PC-3 (cell line): Measurements from ENCODE around the gene FAM107B. TPM values are rescaled to one million over a fixed set of nuclear protein-coding genes. Genes with fewer than 3 reads are reported as not detected.
"Not testable (repeated sequence)": the region's sequence is repeated elsewhere in the genome, so short reads cannot be mapped to it uniquely, and the experiment has no call there.

Experiments
- ATAC-seq: fragments of 200-7000 bp; cut with Tn5 transposase; 2 replicates; pipeline ENCODE4 v1.9.1; 2020; ENCODE audit warnings: mild to moderate bottlenecking, moderate library complexity
- BruUV-seq: library from RNA; stranded (reverse); fragments of 400-500 nt; replicated peaks from 2 replicates; lab custom pipeline; 2021; lab: Mats Ljungman, UMichigan
- CTCF ChIA-PET: fragments of 300-600 bp; sonication (Branson Sonifier 250); formaldehyde crosslinking; loops from one replicate; lab custom pipeline; 2022; ENCODE audit warnings: antibody characterized with exemption; lab: Charles Lee
- POLR2A ChIA-PET: fragments of 300-600 bp; sonication (Branson Sonifier 250); formaldehyde crosslinking; loops from one replicate; lab custom pipeline; 2022; ENCODE audit warnings: antibody characterized with exemption; ENCODE audit not compliant: unreplicated experiment; lab: Charles Lee
- DNase-seq: peaks from one replicate; pipeline ENCODE4 v3.0.0-alpha.2; 2015
- H2AFZ ChIP-seq: fragments of 300-600 bp; sonication (generic); 2 replicates; pipeline ENCODE4 v1.6.0; 2016; ENCODE audit warnings: antibody characterized with exemption, low read length
- H3F3A ChIP-seq: fragments of 300-600 bp; sonication (generic); one replicate; pipeline ENCODE4 v1.6.0; 2017; ENCODE audit warnings: antibody characterized with exemption, low read length, control low read depth, mild to moderate bottlenecking; ENCODE audit not compliant: unreplicated experiment
- H3K27ac ChIP-seq: fragments of 300-600 bp; sonication (generic); 2 replicates; pipeline ENCODE4 v1.5.1; 2016; ENCODE audit warnings: mild to moderate bottlenecking, low read length
- H3K27me3 ChIP-seq: fragments of 300-600 bp; sonication (generic); 2 replicates; pipeline ENCODE4 v1.6.1; 2016; ENCODE audit warnings: low read length, mixed read lengths
- H3K36me3 ChIP-seq: fragments of 300-600 bp; sonication (generic); 2 replicates; pipeline ENCODE4 v1.6.1; 2016; ENCODE audit warnings: low read depth, mixed run types, low read length, mixed read lengths
- H3K4me1 ChIP-seq: fragments of 300-600 bp; sonication (generic); 2 replicates; pipeline ENCODE4 v1.5.1; 2016; ENCODE audit warnings: low read length; ENCODE audit not compliant: insufficient read depth
- H3K4me2 ChIP-seq: fragments of 300-600 bp; sonication (generic); 2 replicates; pipeline ENCODE4 v1.6.0; 2016; ENCODE audit warnings: low read length
- H3K4me3 ChIP-seq: fragments of 300-600 bp; sonication (generic); 2 replicates; pipeline ENCODE4 v1.5.1; 2016; ENCODE audit warnings: mild to moderate bottlenecking, low read length, mixed read lengths
- H3K79me2 ChIP-seq: fragments of 300-600 bp; sonication (generic); 2 replicates; pipeline ENCODE4 v1.6.1; 2017; ENCODE audit warnings: low read length, mixed read lengths
- H3K9ac ChIP-seq: fragments of 300-600 bp; sonication (generic); 2 replicates; pipeline ENCODE4 v1.6.0; 2016; ENCODE audit warnings: mild to moderate bottlenecking, low read length
- H3K9me2 ChIP-seq: fragments of 300-600 bp; sonication (generic); replicated peaks from 2 replicates; pipeline ENCODE4 v1.6.1; 2016; ENCODE audit warnings: mixed run types, low read length, mixed read lengths
- H3K9me3 ChIP-seq: fragments of 300-600 bp; sonication (generic); 2 replicates; pipeline ENCODE4 v1.6.1; 2016; ENCODE audit warnings: low read length, mixed read lengths
- H4K20me1 ChIP-seq: fragments of 300-600 bp; sonication (generic); 2 replicates; pipeline ENCODE4 v1.6.1; 2016; ENCODE audit warnings: low read length, mixed read lengths
- EZH2 ChIP-seq: fragments of 300-600 bp; sonication (generic); IDR thresholded peaks from one replicate; pipeline ENCODE4 v1.6.1; 2017; ENCODE audit warnings: antibody characterized with exemption, mild to moderate bottlenecking, low read length; ENCODE audit not compliant: unreplicated experiment
- EZH2phosphoT487 ChIP-seq: fragments of 300-600 bp; sonication (generic); IDR thresholded peaks from 2 replicates; pipeline ENCODE4 v1.6.1; 2018; ENCODE audit warnings: mild to moderate bottlenecking, antibody characterized with exemption, low read length, borderline replicate concordance
- intact Hi-C: fragments of 100-400 bp; cut with micrococcal nuclease; formaldehyde crosslinking; loops from 2 replicates; pipeline ENCODE4 v1.9.0; 2023
- total RNA-seq: library from RNA; depleted of rRNA; stranded (reverse); fragments of >200 nt; gene quantifications from 2 replicates; pipeline ENCODE4 v1.2.3, GENCODE V29; 2014
- TF ChIP-seq, protein P1 (sequence below): fragments of 300-600 bp; sonication (generic); conservative IDR thresholded peaks from 2 replicates; pipeline ENCODE4 v1.5.1; 2017; ENCODE audit warnings: antibody characterized with exemption, low read depth, mild to moderate bottlenecking, low read length

The FAM107B gene
- total RNA-seq, 1 experiment from 2014 or later: 36.6 TPM

GRCh38 chr10:14592566-14592965 lies 182.1 kb downstream of the FAM107B start:
- Histone ChIP-seq H3K27ac (peak overlapping the region; percentile 84), H3K27me3 (no peaks in the 10 kb centered on the region), H3K9me2 (no peaks in the 10 kb centered on the region), H3F3A (no peaks in the 10 kb centered on the region), H2AFZ (no peak overlapping the region), H4K20me1 (no peaks in the 10 kb centered on the region), H3K79me2 (peaks cover 76% of the 10 kb centered on the region), H3K9me3 (no peaks in the 10 kb centered on the region), H3K4me1 (peaks cover 45% of the 10 kb centered on the region), H3K4me3 (no peak overlapping the region), H3K4me2 (peak overlapping the region; percentile 27), H3K36me3 (peaks cover 17% of the 10 kb centered on the region), H3K9ac (peak overlapping the region; percentile 13; the same call in 1 of the 2 replicates)
- DNase-seq (no peak), ATAC-seq (no peak)
- BruUV-seq: TSS peak; percentile 43
- ChIA-PET POLR2A (no interaction called here), CTCF (no interaction called here)
- TF ChIP-seq, protein P1, sequence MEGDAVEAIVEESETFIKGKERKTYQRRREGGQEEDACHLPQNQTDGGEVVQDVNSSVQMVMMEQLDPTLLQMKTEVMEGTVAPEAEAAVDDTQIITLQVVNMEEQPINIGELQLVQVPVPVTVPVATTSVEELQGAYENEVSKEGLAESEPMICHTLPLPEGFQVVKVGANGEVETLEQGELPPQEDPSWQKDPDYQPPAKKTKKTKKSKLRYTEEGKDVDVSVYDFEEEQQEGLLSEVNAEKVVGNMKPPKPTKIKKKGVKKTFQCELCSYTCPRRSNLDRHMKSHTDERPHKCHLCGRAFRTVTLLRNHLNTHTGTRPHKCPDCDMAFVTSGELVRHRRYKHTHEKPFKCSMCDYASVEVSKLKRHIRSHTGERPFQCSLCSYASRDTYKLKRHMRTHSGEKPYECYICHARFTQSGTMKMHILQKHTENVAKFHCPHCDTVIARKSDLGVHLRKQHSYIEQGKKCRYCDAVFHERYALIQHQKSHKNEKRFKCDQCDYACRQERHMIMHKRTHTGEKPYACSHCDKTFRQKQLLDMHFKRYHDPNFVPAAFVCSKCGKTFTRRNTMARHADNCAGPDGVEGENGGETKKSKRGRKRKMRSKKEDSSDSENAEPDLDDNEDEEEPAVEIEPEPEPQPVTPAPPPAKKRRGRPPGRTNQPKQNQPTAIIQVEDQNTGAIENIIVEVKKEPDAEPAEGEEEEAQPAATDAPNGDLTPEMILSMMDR: no peak
- TF ChIP-seq EZH2: no peak
- no peak for TF ChIP-seq EZH2phosphoT487
- intact Hi-C loops: no loop called here

DNA sequence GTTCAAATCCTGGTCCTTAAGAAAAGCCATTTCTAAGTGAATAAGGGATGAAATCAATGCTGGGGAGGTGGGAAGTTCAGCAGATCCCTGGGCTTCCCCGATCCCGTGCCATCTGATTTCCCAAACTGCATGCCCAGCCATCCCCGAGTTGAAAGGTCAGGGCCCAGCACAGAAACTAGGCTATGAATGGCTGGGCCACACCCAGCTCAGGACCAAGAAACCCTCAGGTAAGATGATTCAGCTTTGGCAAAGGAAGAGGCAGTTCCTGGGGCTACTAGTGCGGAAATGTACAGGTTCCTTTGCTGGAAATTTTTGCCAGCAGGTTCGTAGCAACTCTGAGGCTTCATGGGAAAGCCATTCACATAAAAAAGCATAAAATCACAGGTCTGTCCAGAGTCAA lies 182.7 kb downstream of the FAM107B start:
- Histone ChIP-seq H3K4me3 (no peak overlapping the region), H3K36me3 (peaks cover 18% of the 10 kb centered on the region), H3K9ac (peak overlapping the region; percentile 55; the same call in 1 of the 2 replicates), H4K20me1 (no peaks in the 10 kb centered on the region), H3K9me3 (no peaks in the 10 kb centered on the region), H3F3A (no peaks in the 10 kb centered on the region), H3K27me3 (no peaks in the 10 kb centered on the region), H2AFZ (no peak overlapping the region), H3K9me2 (no peaks in the 10 kb centered on the region), H3K4me1 (peaks cover 50% of the 10 kb centered on the region), H3K27ac (peak overlapping the region; percentile 84), H3K79me2 (peaks cover 76% of the 10 kb centered on the region), H3K4me2 (peak overlapping the region; percentile 34)
- ChIA-PET POLR2A (no interaction called here), CTCF (no interaction called here)
- intact Hi-C loops: no loop called here
- BruUV-seq: no TSS peak
- DNase-seq (peak; percentile 73), ATAC-seq (peak; percentile 48)
- TF ChIP-seq EZH2phosphoT487: no peak
- TF ChIP-seq EZH2: no peak
- TF ChIP-seq, protein P1: no peak

- H3K27me3 ChIP-seq, ATAC-seq, H3F3A ChIP-seq, CTCF ChIA-PET, H3K4me3 ChIP-seq, BruUV-seq, H2AFZ ChIP-seq, H4K20me1 ChIP-seq, H3K9me3 ChIP-seq, DNase-seq, H3K9me2 ChIP-seq: not testable (repeated sequence)
- Histone ChIP-seq H3K9ac (peak overlapping the region; percentile 83), H3K4me2 (peak overlapping the region; percentile 64), H3K36me3 (peaks cover 21% of the 10 kb centered on the region), H3K79me2 (peaks cover 78% of the 10 kb centered on the region), H3K27ac (peak overlapping the region; percentile 98), H3K4me1 (peaks cover 70% of the 10 kb centered on the region)
- intact Hi-C loops: loop anchor here (1.0 to 5.0 kb wide), 2 partner anchors 11 to 42 kb away; no protein-coding TSS in a partner anchor
- POLR2A ChIA-PET: interaction anchor here (0.6 to 1.0 kb wide), 2 partner anchors 34 to 82 kb away, joined by 4 to 5 read pairs; no protein-coding TSS in a partner anchor
Observed at GRCh38 chr10:14588938-14589294, 185.8 kb downstream of the FAM107B start.
